Retinal pigment epithelial cell (primary cell): ENCODE results near the gene CTU1.
A peak's percentile ranks its signal among the peaks of the same experiment; 100 is the strongest.

Experiments
- DNase-seq: peaks from one replicate; pipeline ENCODE4 v3.0.0-alpha.2; 2010; ENCODE audit warnings: low read depth
- H3K4me3 ChIP-seq: 2 replicates; pipeline ENCODE4 v1.5.1; 2011; ENCODE audit warnings: mild to moderate bottlenecking, low read length, control low read depth, moderate library complexity
- TF ChIP-seq, protein P1 (sequence below): conservative IDR thresholded peaks from 2 replicates; pipeline ENCODE4 v1.5.1; 2011; ENCODE audit warnings: low read depth, low read length, control low read depth, inconsistent platforms

CTU1 gene

DNA sequence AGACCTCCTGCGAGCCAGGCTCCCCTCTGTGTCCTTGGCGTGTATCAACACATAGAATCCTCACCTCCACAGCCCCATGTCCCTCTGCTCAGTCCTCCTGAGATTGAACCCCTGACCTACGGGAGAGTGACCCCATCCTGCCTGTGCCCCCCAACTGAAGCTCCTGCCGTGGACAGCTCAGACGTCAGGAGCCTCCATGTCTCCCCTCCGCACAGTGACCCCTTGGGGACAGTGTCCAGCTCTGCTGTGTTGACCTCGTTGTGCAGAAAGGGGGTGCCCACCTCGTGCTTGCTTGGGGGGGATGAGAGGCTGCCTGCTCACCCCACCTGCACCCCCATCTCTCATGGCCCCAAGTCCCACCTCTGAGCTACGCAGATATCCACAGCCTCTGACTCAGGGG is 16.0 kb upstream of the CTU1 start:
- TF ChIP-seq, protein P1, sequence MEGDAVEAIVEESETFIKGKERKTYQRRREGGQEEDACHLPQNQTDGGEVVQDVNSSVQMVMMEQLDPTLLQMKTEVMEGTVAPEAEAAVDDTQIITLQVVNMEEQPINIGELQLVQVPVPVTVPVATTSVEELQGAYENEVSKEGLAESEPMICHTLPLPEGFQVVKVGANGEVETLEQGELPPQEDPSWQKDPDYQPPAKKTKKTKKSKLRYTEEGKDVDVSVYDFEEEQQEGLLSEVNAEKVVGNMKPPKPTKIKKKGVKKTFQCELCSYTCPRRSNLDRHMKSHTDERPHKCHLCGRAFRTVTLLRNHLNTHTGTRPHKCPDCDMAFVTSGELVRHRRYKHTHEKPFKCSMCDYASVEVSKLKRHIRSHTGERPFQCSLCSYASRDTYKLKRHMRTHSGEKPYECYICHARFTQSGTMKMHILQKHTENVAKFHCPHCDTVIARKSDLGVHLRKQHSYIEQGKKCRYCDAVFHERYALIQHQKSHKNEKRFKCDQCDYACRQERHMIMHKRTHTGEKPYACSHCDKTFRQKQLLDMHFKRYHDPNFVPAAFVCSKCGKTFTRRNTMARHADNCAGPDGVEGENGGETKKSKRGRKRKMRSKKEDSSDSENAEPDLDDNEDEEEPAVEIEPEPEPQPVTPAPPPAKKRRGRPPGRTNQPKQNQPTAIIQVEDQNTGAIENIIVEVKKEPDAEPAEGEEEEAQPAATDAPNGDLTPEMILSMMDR = no peak
- DNase-seq = no peak
- H3K4me3 ChIP-seq = no peak overlapping the region

DNA sequence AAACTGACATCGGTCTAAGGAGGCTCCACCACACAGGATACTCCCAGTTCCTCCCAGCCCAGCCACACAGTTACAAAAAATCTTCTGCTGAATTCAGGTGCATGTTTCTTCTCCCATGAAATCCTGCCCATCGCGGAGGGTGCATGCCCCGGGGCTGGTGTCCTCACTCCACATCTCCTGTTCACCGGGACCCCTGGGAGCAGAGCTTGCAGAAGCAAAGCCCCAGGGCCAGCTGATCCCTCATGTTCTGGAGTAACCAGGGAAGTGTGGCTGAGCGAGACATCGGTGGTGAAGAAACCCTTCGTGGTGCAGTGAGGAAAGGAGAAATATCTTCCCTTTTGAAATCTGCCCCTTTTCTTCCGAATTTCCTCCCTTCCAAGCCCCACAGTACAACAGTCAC is 15.6 kb upstream of the CTU1 start:
- DNase-seq = no peak
- TF ChIP-seq, protein P1 = no peak
- no peak overlapping the region for H3K4me3 ChIP-seq

DNA sequence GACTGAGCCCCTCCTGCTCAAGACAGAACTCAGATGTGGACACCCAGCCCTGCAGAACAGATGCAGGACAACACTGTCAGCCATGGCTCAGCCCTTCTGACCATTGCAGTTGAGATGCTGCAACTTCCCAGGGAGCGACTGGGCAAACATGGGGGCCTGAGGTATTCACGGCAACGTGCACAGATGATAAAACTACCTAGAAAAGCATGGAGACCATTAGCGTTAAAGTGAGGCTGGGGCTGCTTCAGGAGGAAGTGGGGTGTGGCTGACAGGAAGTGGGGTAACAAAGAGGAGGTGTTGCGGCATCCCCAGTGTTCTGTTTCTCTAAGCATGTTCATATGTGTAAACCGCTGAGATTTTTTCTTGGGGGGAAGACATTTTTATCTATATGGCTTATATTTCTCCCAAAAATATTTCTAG is 15.2 kb upstream of the CTU1 start:
- TF ChIP-seq, protein P1 = no peak
- no peak overlapping the region for H3K4me3 ChIP-seq
- DNase-seq = no peak

DNA sequence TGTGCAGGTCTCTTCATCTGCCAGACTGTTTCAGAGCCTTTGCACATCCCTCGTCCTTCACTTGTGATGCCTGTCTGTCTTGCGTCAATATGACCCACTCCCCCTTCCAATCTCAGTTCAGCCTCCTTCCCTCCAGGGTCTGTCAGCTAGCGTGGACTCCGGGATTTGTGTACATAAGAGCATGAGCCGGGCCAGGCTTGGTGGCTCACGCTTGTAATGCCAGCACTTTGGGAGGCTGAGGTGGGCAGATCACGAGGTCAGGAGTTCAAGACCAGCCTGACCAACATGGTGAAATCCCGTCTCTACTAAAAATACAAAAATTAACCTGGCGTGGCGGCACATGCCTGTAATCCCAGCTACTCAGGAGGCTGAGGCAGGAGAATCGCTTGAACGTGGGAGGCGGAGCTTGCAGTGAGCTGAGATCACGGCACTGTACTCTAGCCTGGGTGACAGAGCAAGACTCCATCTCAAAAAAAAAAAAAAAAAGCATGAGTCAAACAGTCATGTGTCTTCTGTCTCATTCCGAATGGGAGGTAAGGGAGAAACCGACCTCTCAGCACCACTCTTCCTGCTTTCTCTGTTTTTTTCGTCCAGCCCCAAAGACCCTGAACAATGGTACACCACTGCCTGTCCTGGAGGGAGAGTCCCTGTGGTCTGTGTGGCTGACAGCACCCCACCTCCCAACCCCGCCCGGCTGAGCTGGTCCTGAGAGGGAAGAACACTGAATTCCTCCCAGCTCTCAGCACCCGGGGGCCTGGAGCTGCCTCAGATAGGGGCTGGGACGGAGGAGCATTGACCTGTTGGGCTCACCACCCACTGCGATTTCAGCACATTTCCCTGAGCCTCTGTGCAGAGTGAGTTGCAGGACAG is 14.1 kb upstream of the CTU1 start:
- no peak for DNase-seq
- TF ChIP-seq, protein P1 = no peak
- H3K4me3 ChIP-seq = peak overlapping the region; percentile 6

DNA sequence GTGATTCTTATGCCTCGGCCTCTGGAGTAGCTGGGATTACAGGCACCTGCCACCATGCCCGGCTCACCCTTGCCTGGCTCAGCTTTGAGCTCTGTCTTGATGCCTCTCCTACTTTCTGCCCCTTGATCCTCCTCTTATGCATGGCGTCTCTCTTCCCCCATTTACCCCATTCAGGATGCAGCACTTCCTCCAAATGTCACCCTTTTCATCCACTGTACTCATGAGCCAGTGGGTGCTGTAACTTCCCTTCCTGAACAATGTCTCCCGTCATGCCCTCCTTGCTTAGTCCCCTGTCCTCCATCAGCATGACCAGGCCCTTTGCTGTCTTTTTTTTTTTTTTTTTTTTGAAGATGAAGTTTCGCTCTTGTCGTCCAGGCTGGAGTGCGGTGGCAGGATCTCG is 13.0 kb upstream of the CTU1 start:
- TF ChIP-seq, protein P1 = no peak
- no peak overlapping the region for H3K4me3 ChIP-seq
- no peak for DNase-seq

DNA sequence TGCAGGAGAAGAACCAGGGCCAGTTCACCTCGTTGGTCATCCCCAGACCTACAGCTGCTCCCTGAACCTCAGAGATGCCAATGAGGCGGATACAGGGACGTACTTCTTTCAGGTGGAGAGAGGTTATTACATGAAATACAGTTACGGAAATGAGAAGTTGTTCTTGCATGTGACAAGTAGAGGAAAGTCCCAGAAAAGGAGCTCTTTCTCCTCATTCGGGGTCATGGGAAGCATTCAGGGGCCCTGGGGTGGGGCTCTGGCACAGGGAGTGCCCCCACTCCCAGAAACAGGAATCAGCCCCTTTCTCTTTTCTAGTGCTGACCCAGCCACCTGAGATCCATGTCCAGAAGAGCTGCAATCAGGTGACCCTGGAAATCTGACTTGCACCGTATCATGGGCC is 12.0 kb upstream of the CTU1 start:
- TF ChIP-seq, protein P1 = no peak
- DNase-seq = no peak
- H3K4me3 ChIP-seq = no peak overlapping the region

DNA sequence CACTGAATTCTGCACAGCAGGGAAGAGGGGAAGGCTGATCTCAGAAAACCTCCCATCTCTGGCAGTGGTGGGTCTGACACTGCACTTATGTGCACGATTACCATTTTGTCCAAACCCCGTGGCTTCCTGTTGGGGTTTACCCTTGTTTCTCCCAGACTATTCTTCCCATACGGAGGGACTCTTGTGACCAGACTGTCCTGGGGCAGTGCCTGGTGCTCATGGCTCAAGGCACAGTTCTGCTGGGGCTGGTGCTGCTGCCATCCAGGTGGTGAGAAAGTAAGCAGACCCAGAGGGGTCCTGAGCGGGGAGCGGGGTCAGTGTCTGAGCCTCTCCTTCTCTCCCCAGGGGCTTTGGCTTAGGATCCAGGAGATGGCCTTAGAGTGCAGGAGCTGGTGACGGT is 11.4 kb upstream of the CTU1 start:
- no peak overlapping the region for H3K4me3 ChIP-seq
- TF ChIP-seq, protein P1 = no peak
- DNase-seq = no peak
